Measurements from ENCODE around the gene FASN. TPM values are rescaled to one million over a fixed set of nuclear protein-coding genes. Genes with fewer than 3 reads are reported as not detected.

Gene FASN
- total and polyA plus RNA-seq, 2 of the 13 experiments (the other 11 are each of a cell fraction or from before 2014, with no cell fraction given), result 51.7 to 101 TPM

DNA sequence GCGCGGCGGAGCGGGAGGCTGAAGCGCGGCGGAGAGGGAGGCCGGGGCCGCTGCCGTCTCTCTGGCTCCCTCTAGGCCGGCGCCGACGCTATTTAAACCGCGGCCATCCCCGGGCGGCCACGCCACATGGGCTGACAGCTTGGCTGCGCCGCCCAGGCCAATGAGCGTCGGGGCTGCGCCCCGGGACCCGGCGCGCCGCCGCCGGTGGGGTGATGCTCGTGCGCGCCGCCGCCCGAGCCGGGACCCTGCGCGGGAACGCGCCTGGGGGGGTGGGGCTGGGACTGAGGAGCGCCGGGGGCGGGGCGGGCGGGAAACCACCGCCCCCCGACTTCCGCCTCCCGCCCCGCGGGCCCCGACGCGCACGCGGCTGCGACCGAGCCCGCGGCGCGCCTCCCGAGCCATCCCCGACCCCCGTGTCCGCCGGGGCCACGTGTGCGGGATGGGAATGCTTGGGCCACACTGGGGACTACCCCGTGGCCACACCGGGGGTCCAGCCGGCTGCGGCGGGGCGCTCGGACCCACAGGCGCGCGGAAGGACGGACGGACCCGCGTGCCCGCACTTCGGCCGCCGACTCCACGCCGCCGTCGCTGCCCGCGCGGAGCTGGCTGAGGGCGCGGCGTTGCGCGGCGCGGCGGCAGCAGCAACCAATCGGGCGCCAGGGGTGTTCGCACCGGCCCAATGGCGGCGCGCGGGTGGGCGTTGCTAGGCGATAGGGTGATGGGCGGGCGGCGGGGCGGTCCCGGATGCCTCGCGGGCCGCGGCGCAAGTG lies at the start of gene FASN (continued):
- TF ChIP-seq, protein P1, sequence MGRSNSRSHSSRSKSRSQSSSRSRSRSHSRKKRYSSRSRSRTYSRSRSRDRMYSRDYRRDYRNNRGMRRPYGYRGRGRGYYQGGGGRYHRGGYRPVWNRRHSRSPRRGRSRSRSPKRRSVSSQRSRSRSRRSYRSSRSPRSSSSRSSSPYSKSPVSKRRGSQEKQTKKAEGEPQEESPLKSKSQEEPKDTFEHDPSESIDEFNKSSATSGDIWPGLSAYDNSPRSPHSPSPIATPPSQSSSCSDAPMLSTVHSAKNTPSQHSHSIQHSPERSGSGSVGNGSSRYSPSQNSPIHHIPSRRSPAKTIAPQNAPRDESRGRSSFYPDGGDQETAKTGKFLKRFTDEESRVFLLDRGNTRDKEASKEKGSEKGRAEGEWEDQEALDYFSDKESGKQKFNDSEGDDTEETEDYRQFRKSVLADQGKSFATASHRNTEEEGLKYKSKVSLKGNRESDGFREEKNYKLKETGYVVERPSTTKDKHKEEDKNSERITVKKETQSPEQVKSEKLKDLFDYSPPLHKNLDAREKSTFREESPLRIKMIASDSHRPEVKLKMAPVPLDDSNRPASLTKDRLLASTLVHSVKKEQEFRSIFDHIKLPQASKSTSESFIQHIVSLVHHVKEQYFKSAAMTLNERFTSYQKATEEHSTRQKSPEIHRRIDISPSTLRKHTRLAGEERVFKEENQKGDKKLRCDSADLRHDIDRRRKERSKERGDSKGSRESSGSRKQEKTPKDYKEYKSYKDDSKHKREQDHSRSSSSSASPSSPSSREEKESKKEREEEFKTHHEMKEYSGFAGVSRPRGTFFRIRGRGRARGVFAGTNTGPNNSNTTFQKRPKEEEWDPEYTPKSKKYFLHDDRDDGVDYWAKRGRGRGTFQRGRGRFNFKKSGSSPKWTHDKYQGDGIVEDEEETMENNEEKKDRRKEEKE (IDR thresholded peaks at IDR 0.05), result no peak
- TF ChIP-seq KDM5B (CRISPR knock-in tag; IDR thresholded peaks at IDR 0.05; ENCODE audit: borderline replicate concordance) (no peak; the same call in 1 of the 2 replicates), MYNN (CRISPR knock-in tag; IDR thresholded peaks at IDR 0.05; ENCODE audit: low read depth) (no peak), ZNF296 (CRISPR knock-in tag; conservative IDR thresholded peaks at IDR 0.05) (no peak), ZNF709 (CRISPR knock-in tag; IDR thresholded peaks at IDR 0.05) (peak; percentile 29), GTF2F1 (IDR thresholded peaks at IDR 0.05; ENCODE audit: low read length) (no peak), ZNF383 (CRISPR knock-in tag; IDR thresholded peaks at IDR 0.05; ENCODE audit: borderline replicate concordance) (no peak), ZBTB20 (CRISPR knock-in tag; IDR thresholded peaks at IDR 0.05; ENCODE audit: borderline replicate concordance, low read depth) (no peak; the same call in 1 of the 2 replicates)
- TF ChIP-seq, protein P2, sequence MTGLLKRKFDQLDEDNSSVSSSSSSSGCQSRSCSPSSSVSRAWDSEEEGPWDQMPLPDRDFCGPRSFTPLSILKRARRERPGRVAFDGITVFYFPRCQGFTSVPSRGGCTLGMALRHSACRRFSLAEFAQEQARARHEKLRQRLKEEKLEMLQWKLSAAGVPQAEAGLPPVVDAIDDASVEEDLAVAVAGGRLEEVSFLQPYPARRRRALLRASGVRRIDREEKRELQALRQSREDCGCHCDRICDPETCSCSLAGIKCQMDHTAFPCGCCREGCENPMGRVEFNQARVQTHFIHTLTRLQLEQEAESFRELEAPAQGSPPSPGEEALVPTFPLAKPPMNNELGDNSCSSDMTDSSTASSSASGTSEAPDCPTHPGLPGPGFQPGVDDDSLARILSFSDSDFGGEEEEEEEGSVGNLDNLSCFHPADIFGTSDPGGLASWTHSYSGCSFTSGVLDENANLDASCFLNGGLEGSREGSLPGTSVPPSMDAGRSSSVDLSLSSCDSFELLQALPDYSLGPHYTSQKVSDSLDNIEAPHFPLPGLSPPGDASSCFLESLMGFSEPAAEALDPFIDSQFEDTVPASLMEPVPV (CRISPR knock-in tag; IDR thresholded peaks at IDR 0.05), result no peak; the same call in none of the 2 replicates
- TF ChIP-seq, protein P3, sequence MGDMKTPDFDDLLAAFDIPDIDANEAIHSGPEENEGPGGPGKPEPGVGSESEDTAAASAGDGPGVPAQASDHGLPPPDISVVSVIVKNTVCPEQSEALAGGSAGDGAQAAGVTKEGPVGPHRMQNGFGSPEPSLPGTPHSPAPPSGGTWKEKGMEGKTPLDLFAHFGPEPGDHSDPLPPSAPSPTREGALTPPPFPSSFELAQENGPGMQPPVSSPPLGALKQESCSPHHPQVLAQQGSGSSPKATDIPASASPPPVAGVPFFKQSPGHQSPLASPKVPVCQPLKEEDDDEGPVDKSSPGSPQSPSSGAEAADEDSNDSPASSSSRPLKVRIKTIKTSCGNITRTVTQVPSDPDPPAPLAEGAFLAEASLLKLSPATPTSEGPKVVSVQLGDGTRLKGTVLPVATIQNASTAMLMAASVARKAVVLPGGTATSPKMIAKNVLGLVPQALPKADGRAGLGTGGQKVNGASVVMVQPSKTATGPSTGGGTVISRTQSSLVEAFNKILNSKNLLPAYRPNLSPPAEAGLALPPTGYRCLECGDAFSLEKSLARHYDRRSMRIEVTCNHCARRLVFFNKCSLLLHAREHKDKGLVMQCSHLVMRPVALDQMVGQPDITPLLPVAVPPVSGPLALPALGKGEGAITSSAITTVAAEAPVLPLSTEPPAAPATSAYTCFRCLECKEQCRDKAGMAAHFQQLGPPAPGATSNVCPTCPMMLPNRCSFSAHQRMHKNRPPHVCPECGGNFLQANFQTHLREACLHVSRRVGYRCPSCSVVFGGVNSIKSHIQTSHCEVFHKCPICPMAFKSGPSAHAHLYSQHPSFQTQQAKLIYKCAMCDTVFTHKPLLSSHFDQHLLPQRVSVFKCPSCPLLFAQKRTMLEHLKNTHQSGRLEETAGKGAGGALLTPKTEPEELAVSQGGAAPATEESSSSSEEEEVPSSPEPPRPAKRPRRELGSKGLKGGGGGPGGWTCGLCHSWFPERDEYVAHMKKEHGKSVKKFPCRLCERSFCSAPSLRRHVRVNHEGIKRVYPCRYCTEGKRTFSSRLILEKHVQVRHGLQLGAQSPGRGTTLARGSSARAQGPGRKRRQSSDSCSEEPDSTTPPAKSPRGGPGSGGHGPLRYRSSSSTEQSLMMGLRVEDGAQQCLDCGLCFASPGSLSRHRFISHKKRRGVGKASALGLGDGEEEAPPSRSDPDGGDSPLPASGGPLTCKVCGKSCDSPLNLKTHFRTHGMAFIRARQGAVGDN (CRISPR knock-in tag; IDR thresholded peaks at IDR 0.05), result peak; percentile 60
- TF ChIP-seq, protein P4, sequence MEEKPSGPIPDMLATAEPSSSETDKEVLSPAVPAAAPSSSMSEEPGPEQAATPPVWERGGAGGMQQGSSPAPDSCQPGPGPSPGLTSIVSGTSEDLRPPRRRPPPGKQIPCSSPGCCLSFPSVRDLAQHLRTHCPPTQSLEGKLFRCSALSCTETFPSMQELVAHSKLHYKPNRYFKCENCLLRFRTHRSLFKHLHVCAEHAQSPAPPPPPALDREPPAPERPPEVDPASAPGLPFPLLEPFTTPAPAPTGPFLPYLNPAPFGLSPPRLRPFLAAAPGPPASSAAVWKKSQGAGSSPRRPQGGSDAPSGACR (CRISPR knock-in tag; IDR thresholded peaks at IDR 0.05), result no peak
- TF ChIP-seq, protein P5, sequence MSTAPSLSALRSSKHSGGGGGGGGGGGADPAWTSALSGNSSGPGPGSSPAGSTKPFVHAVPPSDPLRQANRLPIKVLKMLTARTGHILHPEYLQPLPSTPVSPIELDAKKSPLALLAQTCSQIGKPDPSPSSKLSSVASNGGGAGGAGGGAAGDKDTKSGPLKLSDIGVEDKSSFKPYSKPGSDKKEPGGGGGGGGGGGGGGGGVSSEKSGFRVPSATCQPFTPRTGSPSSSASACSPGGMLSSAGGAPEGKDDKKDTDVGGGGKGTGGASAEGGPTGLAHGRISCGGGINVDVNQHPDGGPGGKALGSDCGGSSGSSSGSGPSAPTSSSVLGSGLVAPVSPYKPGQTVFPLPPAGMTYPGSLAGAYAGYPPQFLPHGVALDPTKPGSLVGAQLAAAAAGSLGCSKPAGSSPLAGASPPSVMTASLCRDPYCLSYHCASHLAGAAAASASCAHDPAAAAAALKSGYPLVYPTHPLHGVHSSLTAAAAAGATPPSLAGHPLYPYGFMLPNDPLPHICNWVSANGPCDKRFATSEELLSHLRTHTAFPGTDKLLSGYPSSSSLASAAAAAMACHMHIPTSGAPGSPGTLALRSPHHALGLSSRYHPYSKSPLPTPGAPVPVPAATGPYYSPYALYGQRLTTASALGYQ (CRISPR knock-in tag; IDR thresholded peaks at IDR 0.05), result peak; percentile 34; the same call in 1 of the 2 replicates

All from HepG2 (cell line).